Measurements from ENCODE around the gene VRK3.
A peak's percentile ranks its signal among the peaks of the same experiment; 100 is the strongest.

The VRK3 gene

DNA sequence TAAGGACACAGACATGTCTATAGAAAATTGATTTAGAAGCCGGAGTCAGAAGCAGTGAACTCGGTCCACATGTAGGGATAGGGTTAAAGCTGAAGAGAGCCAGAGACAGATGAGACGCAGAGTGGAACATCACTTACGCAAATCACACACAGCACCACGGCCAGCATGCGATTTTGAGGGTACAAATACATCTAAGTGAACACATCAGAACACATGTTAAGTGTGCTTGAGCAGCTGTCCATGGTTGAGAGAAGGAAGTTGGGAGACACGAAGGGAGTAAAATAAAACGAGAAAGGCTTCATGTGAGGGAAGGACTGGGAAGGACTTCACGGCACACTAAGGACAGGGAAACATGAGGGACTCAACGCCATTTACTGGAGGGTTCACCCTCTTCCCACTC is 38.8 kb downstream of the VRK3 start:
- ChIA-PET POLR2A (ENCODE audit: low non-redundant PET) (no interaction called here), CTCF (no interaction called here)
- no peak overlapping the region for H3K27ac ChIP-seq
- TF ChIP-seq, protein P1, sequence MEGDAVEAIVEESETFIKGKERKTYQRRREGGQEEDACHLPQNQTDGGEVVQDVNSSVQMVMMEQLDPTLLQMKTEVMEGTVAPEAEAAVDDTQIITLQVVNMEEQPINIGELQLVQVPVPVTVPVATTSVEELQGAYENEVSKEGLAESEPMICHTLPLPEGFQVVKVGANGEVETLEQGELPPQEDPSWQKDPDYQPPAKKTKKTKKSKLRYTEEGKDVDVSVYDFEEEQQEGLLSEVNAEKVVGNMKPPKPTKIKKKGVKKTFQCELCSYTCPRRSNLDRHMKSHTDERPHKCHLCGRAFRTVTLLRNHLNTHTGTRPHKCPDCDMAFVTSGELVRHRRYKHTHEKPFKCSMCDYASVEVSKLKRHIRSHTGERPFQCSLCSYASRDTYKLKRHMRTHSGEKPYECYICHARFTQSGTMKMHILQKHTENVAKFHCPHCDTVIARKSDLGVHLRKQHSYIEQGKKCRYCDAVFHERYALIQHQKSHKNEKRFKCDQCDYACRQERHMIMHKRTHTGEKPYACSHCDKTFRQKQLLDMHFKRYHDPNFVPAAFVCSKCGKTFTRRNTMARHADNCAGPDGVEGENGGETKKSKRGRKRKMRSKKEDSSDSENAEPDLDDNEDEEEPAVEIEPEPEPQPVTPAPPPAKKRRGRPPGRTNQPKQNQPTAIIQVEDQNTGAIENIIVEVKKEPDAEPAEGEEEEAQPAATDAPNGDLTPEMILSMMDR (conservative IDR thresholded peaks at IDR 0.05; ENCODE audit: low read depth): no peak
- no peak for DNase-seq (ENCODE audit: low spot score)

DNA sequence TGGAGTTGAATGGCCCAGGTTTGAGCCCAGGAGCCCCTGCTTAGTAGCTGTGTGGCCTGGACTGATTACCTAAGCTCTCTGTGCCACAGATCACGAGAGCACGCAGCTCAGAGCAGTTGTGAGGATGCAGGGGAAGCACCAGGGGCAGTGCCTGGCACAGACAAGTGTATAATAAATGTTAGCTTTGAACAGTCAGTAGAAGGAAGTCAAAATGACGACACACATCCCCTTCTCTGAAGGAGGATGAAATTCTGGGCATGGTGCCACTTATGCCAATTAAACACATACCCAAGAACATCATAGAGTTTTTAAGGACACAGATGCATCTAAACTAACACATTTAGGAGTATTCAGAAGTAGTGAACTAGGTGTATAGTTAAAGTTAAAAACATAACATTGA is 39.3 kb downstream of the VRK3 start:
- H3K27ac ChIP-seq: no peak overlapping the region
- POLR2A ChIA-PET (ENCODE audit: low non-redundant PET): no interaction called here
- CTCF ChIA-PET: interaction anchor here (0.5 kb wide), 1 partner anchor 269 kb away, joined by 3 read pairs; no protein-coding TSS in a partner anchor
- no peak for DNase-seq (ENCODE audit: low spot score)
- TF ChIP-seq, protein P1 (conservative IDR thresholded peaks at IDR 0.05; ENCODE audit: low read depth): no peak

DNA sequence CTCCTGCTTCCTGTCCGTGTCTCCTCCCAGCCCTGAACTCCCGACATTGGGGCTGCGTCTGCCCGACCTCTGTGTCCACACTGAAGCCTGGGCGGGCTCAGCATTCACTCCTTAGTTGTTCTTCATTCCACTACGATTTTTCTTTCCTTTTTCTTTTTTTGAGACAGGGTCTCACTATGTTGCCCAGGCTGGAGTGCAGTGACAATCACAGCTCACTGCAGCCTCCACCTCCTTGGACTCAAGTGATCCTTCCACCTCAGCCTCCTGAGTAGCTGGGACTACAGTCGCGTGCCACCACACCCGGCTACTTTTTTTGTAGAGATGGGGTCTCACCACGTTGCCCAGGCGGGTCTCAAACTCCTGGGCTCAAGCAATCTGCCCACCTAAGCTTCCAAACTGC is 40.7 kb downstream of the VRK3 start:
- ChIA-PET CTCF (interaction anchor here (1.1 kb wide), 1 partner anchor 9 kb away, joined by 3 read pairs; no protein-coding TSS in a partner anchor), POLR2A (ENCODE audit: low non-redundant PET) (no interaction called here)
- no peak for DNase-seq (ENCODE audit: low spot score)
- no peak overlapping the region for H3K27ac ChIP-seq
- TF ChIP-seq, protein P1 (conservative IDR thresholded peaks at IDR 0.05; ENCODE audit: low read depth): no peak

DNA sequence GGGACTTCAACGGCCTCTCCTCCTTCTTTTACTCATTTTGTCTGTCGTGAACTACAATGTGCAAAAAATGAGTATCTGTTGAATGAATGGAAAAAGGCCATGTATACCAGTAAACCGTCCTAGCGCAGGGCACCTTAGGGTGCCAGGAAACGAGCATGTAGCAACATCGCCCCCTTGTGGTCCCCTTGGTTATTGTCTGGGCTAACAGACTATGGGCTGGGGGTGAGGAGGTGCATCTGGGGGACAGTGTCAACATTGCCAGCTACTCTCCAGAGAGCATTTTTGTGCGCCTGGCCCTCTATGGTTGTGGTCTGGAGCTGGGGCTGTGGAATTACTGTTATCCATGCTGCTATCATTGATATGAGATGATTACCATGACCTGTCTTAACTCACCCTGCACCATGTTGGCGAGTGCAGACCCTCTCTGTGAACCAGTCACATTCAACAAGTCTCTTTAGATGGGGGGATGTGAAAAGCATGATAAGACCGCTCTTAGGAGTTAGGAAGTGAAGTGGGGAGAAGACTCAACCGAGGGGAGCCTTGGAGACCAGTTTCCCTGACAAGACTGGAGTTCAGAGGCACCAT is 41.4 kb downstream of the VRK3 start:
- POLR2A ChIA-PET (ENCODE audit: low non-redundant PET): interaction anchor here (0.7 kb wide), 1 partner anchor 41 kb away, joined by 4 read pairs; no protein-coding TSS in a partner anchor
- TF ChIP-seq, protein P1 (conservative IDR thresholded peaks at IDR 0.05; ENCODE audit: low read depth): peak; percentile 68
- peak; percentile 24 for DNase-seq (ENCODE audit: low spot score)
- CTCF ChIA-PET: interaction anchor here (0.5 to 1.1 kb wide), 4 partner anchors 8 to 57 kb away, joined by 3 to 5 read pairs (median 3); no protein-coding TSS in a partner anchor
- H3K27ac ChIP-seq: no peak overlapping the region

DNA sequence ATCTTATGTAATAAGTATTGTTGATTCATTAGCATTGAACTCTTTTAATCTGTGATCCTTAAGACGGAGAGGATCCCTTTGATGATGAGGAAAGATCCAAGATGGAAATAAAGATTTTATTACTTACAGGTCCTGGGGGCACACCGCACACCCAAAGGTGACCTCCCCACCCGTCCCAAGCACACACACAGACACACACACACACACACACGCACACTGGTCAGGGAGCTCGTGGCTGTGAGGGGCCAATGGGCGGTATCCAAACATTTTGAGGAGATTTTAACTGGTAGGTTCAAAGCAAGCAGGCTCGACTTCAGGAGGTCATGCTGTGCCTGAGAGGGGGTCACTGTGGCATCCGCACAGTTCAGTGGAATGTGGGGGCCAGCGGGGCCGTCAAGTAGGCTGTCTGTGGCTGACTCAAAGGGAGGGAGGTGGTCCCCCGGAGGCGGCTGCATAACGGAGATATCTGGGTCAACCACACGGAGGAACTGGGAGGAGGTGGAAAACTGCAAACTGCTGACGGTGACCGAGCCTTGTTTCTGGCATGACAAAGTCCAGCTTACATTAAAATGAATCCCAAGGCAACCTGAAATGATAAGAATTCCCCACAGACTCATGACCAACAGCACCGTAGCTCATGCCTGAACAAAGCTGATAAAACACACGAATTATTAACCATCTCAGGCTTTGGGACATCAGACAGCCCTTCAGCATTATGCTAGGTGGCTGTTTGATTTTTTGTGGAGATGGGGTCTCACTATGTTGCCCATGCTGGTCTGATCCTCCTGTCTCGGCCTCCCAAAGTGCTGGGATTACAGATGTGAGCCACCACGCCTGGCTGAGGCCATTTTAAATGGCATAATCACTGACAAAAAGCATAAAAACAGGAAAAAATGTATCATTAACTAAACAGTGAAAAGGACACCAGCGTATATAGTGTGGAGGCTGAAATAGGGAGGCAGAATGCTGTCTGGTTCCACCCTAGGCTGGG is 43.3 kb downstream of the VRK3 start:
- POLR2A ChIA-PET (ENCODE audit: low non-redundant PET): no interaction called here
- TF ChIP-seq, protein P1 (conservative IDR thresholded peaks at IDR 0.05; ENCODE audit: low read depth): no peak
- CTCF ChIA-PET: interaction anchor here (0.6 to 0.7 kb wide), 3 partner anchors 19 to 1450 kb away, joined by 3 to 7 read pairs (median 3); no protein-coding TSS in a partner anchor
- DNase-seq (ENCODE audit: low spot score): no peak
- 0 out of 2 replicates have a peak overlapping the region, but pooled peaks have one; percentile 10 for H3K27ac ChIP-seq

DNA sequence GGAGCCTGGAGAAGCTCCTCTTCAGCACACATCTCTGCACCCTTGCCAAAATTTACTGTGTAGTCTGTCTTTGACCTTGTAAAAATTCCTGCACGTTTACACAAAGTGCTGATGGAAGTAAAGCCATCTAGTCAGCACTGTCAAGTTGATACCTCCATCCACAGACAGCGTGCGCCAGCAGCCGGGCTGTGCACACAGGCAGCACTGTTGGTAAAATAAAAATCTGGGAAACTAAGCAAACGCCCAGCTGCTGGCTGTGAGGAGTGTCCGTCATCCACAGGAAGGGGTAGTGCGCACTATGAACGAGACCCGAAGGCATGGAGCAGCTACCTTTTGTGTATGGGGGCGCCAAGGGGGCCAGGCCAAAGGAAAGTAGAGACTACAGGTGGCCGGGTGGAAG is 46.8 kb downstream of the VRK3 start:
- DNase-seq (ENCODE audit: low spot score): no peak
- CTCF ChIA-PET: no interaction called here
- TF ChIP-seq, protein P1 (conservative IDR thresholded peaks at IDR 0.05; ENCODE audit: low read depth): no peak
- H3K27ac ChIP-seq: no peak overlapping the region
- POLR2A ChIA-PET (ENCODE audit: low non-redundant PET): no interaction called here

Data from RWPE1 (cell line).